Suprapubic skin (tissue), 3 donors: Measurements from ENCODE around the gene EEF1AKMT4.

Source experiments
- EP300 ChIP-seq: sonication (generic); formaldehyde crosslinking; IDR thresholded peaks from one replicate; pipeline ENCODE4 v1.6.1; 2017; ENCODE audit warnings: antibody characterized with exemption
- TF ChIP-seq, protein P1 (sequence below), 2 donors: fragments of 200-600 bp in 1 of 2; fragments of 450-650 bp in 1 of 2; sonication (generic) in 1 of 2; IDR thresholded peaks; one replicate each; pipeline ENCODE4 v1.5.1; 2016 to 2019; ENCODE audit warnings: antibody characterized with exemption in 2 of 2, mild to moderate bottlenecking in 1 of 2, moderate library complexity in 1 of 2

DNA sequence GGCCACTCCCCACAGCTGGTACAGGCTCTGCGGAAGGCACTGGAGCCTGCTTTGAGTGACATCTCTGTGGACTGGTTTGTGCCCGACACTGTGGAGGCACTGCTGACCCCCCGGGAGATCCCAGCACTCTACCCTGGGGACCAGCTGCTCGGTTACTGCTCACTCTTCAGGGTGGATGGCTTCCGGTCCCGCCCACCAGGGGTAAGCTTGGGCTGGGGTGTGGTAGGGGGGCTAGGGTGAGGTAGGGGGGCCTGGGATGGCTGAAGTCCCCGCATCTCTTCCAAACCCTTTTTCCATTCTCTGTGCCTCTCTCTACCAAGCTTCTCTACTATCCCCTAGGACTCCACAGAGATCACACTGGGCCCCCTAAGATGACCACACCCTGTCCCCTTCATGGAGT lies 12.3 kb upstream of the EEF1AKMT4 start:
- TF ChIP-seq, protein P1, sequence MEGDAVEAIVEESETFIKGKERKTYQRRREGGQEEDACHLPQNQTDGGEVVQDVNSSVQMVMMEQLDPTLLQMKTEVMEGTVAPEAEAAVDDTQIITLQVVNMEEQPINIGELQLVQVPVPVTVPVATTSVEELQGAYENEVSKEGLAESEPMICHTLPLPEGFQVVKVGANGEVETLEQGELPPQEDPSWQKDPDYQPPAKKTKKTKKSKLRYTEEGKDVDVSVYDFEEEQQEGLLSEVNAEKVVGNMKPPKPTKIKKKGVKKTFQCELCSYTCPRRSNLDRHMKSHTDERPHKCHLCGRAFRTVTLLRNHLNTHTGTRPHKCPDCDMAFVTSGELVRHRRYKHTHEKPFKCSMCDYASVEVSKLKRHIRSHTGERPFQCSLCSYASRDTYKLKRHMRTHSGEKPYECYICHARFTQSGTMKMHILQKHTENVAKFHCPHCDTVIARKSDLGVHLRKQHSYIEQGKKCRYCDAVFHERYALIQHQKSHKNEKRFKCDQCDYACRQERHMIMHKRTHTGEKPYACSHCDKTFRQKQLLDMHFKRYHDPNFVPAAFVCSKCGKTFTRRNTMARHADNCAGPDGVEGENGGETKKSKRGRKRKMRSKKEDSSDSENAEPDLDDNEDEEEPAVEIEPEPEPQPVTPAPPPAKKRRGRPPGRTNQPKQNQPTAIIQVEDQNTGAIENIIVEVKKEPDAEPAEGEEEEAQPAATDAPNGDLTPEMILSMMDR (IDR thresholded peaks at IDR 0.05): no peak
- no peak for TF ChIP-seq EP300
